HG03196 (cell line): Measurements from ENCODE around the gene TMEM131L.
"Not testable (repeated sequence)": the region's sequence is repeated elsewhere in the genome, so short reads cannot be mapped to it uniquely, and the experiment has no call there.

ENCODE experiments used
- ATAC-seq: cut with Tn5 transposase; IDR thresholded peaks from one replicate; pipeline ENCODE4 v1.9.1; 2021; ENCODE audit not compliant: unreplicated experiment

Gene TMEM131L

GRCh38 chr4:153466081-153466948, at the start of gene TMEM131L:
TSS of gene TMEM131L (plus strand) at chr4:153466360. CDS start at chr4:153466398, 38 bp downstream.
- ATAC-seq: peak; percentile 36

- not testable (repeated sequence) for ATAC-seq
Measured at GRCh38 chr4:153416456-153416855, 49.7 kb upstream of the TMEM131L start.

GRCh38 chr4:153418121-153418520, 48.0 kb upstream of the TMEM131L start:
- no peak for ATAC-seq

- no peak for ATAC-seq
Measured at GRCh38 chr4:153418558-153418957, 47.6 kb upstream of the TMEM131L start.

GRCh38 chr4:153419029-153419428, 47.1 kb upstream of the TMEM131L start:
- no peak for ATAC-seq

- no peak for ATAC-seq
Measured at GRCh38 chr4:153419673-153420278, 46.4 kb upstream of the TMEM131L start.

GRCh38 chr4:153420361-153420760, 45.8 kb upstream of the TMEM131L start:
- ATAC-seq: no peak

GRCh38 chr4:153421941-153422340, 44.2 kb upstream of the TMEM131L start:
- peak; percentile 66 for ATAC-seq

GRCh38 chr4:153426207-153426885, 39.8 kb upstream of the TMEM131L start:
- peak; percentile 48 for ATAC-seq

- no peak for ATAC-seq
Measured at GRCh38 chr4:153427363-153428071, 38.6 kb upstream of the TMEM131L start.

- no peak for ATAC-seq
Measured at GRCh38 chr4:153428941-153429475, 37.2 kb upstream of the TMEM131L start.

- ATAC-seq: peak; percentile 92
Measured at GRCh38 chr4:153432965-153433753, 33.0 kb upstream of the TMEM131L start.

- ATAC-seq: peak; percentile 11
Measured at GRCh38 chr4:153433754-153434105, 32.4 kb upstream of the TMEM131L start.

- no peak for ATAC-seq
Measured at GRCh38 chr4:153434190-153434589, 32.0 kb upstream of the TMEM131L start.

GRCh38 chr4:153438916-153439756, 27.0 kb upstream of the TMEM131L start:
- peak; percentile 77 for ATAC-seq

GRCh38 chr4:153439831-153440230, 26.3 kb upstream of the TMEM131L start:
- no peak for ATAC-seq

- no peak for ATAC-seq
Measured at GRCh38 chr4:153440475-153440874, 25.7 kb upstream of the TMEM131L start.

- no peak for ATAC-seq
Measured at GRCh38 chr4:153447175-153447905, 18.8 kb upstream of the TMEM131L start.
